K562 (cell line): ENCODE measurements around the gene DYNC1I1. TPM values are rescaled to one million over a fixed set of nuclear protein-coding genes. Genes with fewer than 3 reads are reported as not detected.

Source experiments
- ATAC-seq: fragments of 200-7000 bp; cut with Tn5 transposase; 3 replicates; pipeline ENCODE4 v1.9.1; 2020; ENCODE audit warnings: moderate library complexity
- BruUV-seq: library from RNA; stranded (reverse); fragments of 400-500 nt; replicated peaks from 2 replicates; lab custom pipeline; 2021; lab: Mats Ljungman, UMichigan
- CTCF ChIA-PET: fragments of 300-600 bp; formaldehyde crosslinking; extraction: SDS; loops from one replicate; lab custom pipeline; 2021; ENCODE audit warnings: low intra/inter-chr PET ratio; lab: Yijun Ruan, JAX
- POLR2A ChIA-PET: fragments of 300-600, 350-650 bp; sonication (Branson Sonifier 250); formaldehyde crosslinking; extraction: SDS; loops from one replicate; lab custom pipeline; 2021; ENCODE audit warnings: antibody characterized with exemption, inconsistent platforms; lab: Yijun Ruan, JAX
- DNase-seq, 4 experiments: peaks; one replicate each; pipeline versions ENCODE4 v3.0.0 to v3.0.0-alpha.2; 2011 to 2018; ENCODE audit warnings: low spot score in 3 of 4, mixed read lengths in 3 of 4; ENCODE audit errors: extremely low read depth in 1 of 4
- FAIRE-seq: peaks from 2 replicates; lab custom pipeline; 2011; peaks lifted over from hg19 to GRCh38; lab: Jason Lieb, UNC
- H2AFZ ChIP-seq: 2 replicates; pipeline ENCODE4 v1.6.0; 2011; ENCODE audit warnings: low read depth, low read length, control low read depth, inconsistent platforms
- H3K27ac ChIP-seq: fragments of 200-600 bp; 3 replicates; pipeline ENCODE4 v1.8.0; 2011; ENCODE audit warnings: low read depth, mild to moderate bottlenecking, control low read depth, inconsistent platforms, low read length, moderate library complexity, mixed read lengths; ENCODE audit errors: extremely low read depth
- H3K27me3 ChIP-seq, 2 experiments: fragments of 300-600 bp in 1 of 2; 2 replicates in 1 of 2; 3 replicates in 1 of 2; pipeline versions ENCODE4 v1.6.0 to v1.8.0; 2011; ENCODE audit warnings: inconsistent platforms in 2 of 2, low read length in 2 of 2, mild to moderate bottlenecking in 1 of 2, mixed read lengths in 1 of 2, moderate library complexity in 1 of 2; ENCODE audit not compliant: control insufficient read depth in 2 of 2, insufficient read depth in 2 of 2
- H3K36me3 ChIP-seq: fragments of 300-600 bp; 3 replicates; pipeline ENCODE4 v1.8.0; 2011; ENCODE audit warnings: mild to moderate bottlenecking, low read length, inconsistent platforms; ENCODE audit not compliant: control insufficient read depth, insufficient read depth
- H3K4me1 ChIP-seq, 2 experiments: fragments of 200-600 bp in 1 of 2; replicated peaks in 1 of 2; 2 replicates in 1 of 2; 3 replicates in 1 of 2; pipeline versions ENCODE4 v1.5.1 to v1.8.0; 2011; ENCODE audit warnings: inconsistent platforms in 2 of 2, low read length in 2 of 2, mild to moderate bottlenecking in 1 of 2, mixed read lengths in 1 of 2, moderate library complexity in 1 of 2; ENCODE audit not compliant: control insufficient read depth in 2 of 2, insufficient read depth in 2 of 2
- H3K4me2 ChIP-seq: 2 replicates; pipeline ENCODE4 v1.6.1; 2011; ENCODE audit warnings: low read length, control low read depth, inconsistent platforms, mixed read lengths; ENCODE audit not compliant: insufficient read depth
- H3K4me3 ChIP-seq: fragments of 200-600 bp; sonication (generic), shearing (Covaris generic); 2 replicates; pipeline ENCODE4 v1.5.1; 2016; ENCODE audit warnings: control low read depth, inconsistent platforms
- H3K79me2 ChIP-seq: fragments of 200-600 bp; 3 replicates; pipeline ENCODE4 v1.8.0; 2011; ENCODE audit warnings: low read length, inconsistent platforms; ENCODE audit not compliant: control insufficient read depth, insufficient read depth
- H3K9ac ChIP-seq, 2 experiments: 2 replicates each; pipeline versions ENCODE4 v1.6.0 to v1.6.1; 2011; ENCODE audit warnings: low read depth in 2 of 2, low read length in 2 of 2, control low read depth in 1 of 2, inconsistent platforms in 1 of 2, mild to moderate bottlenecking in 1 of 2, mixed read lengths in 1 of 2; ENCODE audit not compliant: insufficient read depth in 1 of 2
- H3K9me1 ChIP-seq: one replicate; pipeline ENCODE4 v1.6.0; 2011; ENCODE audit warnings: inconsistent platforms, mild to moderate bottlenecking, low read length, moderate library complexity; ENCODE audit not compliant: control insufficient read depth, insufficient read depth
- H3K9me3 ChIP-seq: replicated peaks from 2 replicates; pipeline ENCODE4 v1.5.1; 2011; ENCODE audit warnings: low read depth, low read length, inconsistent platforms; ENCODE audit not compliant: control insufficient read depth, insufficient read depth
- H4K20me1 ChIP-seq: replicated peaks from 2 replicates; pipeline ENCODE4 v1.6.1; 2011; ENCODE audit warnings: low read length, inconsistent platforms, mixed read lengths; ENCODE audit not compliant: control insufficient read depth, insufficient read depth
- GTF2E2 ChIP-seq: fragments of 200-800 bp; sonication (Bioruptor generic); IDR thresholded peaks from 2 replicates; pipeline ENCODE4 v1.6.1; 2016; ENCODE audit warnings: missing genetic modification characterization, missing compliant biosample characterization
- NCOA2 ChIP-seq, 2 experiments: fragments of 450-650 bp; IDR thresholded peaks; 2 replicates each; pipeline ENCODE4 v1.6.1; 2018; ENCODE audit warnings: mild to moderate bottlenecking in 2 of 2, moderate library complexity in 1 of 2; ENCODE audit not compliant: partially characterized antibody in 2 of 2
- TFE3 ChIP-seq: fragments of 450-650 bp; formaldehyde crosslinking; IDR thresholded peaks from 2 replicates; pipeline ENCODE4 v1.4.0; 2020; ENCODE audit warnings: mild to moderate bottlenecking, mixed read lengths
- ZBTB1 ChIP-seq: sonication (generic); formaldehyde crosslinking; IDR thresholded peaks from 2 replicates; pipeline ENCODE4 v1.8.1; 2023; ENCODE audit warnings: missing genetic modification reagents, low read depth, mild to moderate bottlenecking, borderline replicate concordance
- ZNF518B ChIP-seq: fragments of 250-450 bp; sonication (Bioruptor Pico); IDR thresholded peaks from 2 replicates; pipeline ENCODE4 v1.5.0; 2021; ENCODE audit warnings: mild to moderate bottlenecking, moderate library complexity
- WGBS: fragments of 100-300 bp; shearing (Covaris generic); methylation state at CpG from one replicate; pipeline ENCODE4 v1.1.6; 2016; ENCODE audit warnings: low coverage, mixed read lengths; ENCODE audit not compliant: insufficient coverage; ENCODE audit errors: missing lambda C conversion rate; 5-methylcytosine and 5-hydroxymethylcytosine counted together
- in situ Hi-C: fragments of 300-500 bp; cut with MboI; formaldehyde crosslinking; loops from 4 replicates; pipeline ENCODE4 v1.15.0; 2018; ENCODE audit warnings: inconsistent platforms, mixed read lengths
- intact Hi-C: fragments of 100-400 bp; cut with micrococcal nuclease; formaldehyde crosslinking; loops from 2 replicates; pipeline ENCODE4 v1.14.2; 2022
- polyA plus RNA-seq, 8 experiments: library from polyadenylated mRNA; depleted of rRNA in 4 of 8; stranded (reverse) in 5 of 8; unstranded in 3 of 8; fragments of >200 nt; fragmentation: Nextera tagmentation in 2 of 8; fragmentation: Illumina TruSeq in 1 of 8; extraction: Ambion mirVana in 2 of 8; extraction: Trizol in 1 of 8; gene quantifications; 2 replicates each; pipeline versions ENCODE4 v1.2.1 to v1.2.3, GENCODE V29; 2011 to 2014; ENCODE audit warnings: inconsistent platforms in 1 of 8, missing spikeins in 1 of 8
- total RNA-seq, 7 experiments: library from RNA; depleted of rRNA in 6 of 7; stranded (reverse); fragments of >200 nt in 6 of 7; fragmentation: Illumina TruSeq in 2 of 7; extraction: Trizol in 2 of 7; gene quantifications; 2 replicates each; pipeline versions ENCODE4 v1.2.1 to v1.2.3, GENCODE V29; 2011 to 2021; ENCODE audit warnings: low replicate concordance in 1 of 7

The DYNC1I1 gene
- total and polyA plus RNA-seq, 9 of the 15 experiments (the other 6 are each of a cell fraction or from before 2014, with no cell fraction given) = 0.22 to 1.5 (median 0.44) TPM

DNA sequence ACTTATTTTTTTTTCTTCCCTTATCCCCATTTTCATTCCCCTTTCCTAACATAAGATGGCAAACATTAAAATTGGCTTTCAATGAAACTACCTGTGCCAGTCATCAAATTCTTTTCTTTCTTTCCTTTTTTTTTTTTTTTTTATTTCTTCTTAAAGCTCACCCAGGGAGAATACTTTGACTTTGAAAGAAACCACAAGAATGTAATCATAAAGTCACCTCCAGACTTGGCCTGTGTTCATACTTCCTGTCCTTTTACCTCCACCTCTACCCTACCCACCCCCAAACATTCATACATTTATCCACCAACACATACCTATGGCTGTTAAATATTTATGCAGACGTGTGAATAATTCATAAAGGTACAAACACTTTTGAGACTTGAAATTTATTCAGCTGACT is 295.0 kb downstream of the DYNC1I1 start (continued):
- TF ChIP-seq ZNF518B (CRISPR knock-in tag) (no peak), GTF2E2 (tag) (no peak), ZBTB1 (CRISPR knock-in tag) (no peak)

DNA sequence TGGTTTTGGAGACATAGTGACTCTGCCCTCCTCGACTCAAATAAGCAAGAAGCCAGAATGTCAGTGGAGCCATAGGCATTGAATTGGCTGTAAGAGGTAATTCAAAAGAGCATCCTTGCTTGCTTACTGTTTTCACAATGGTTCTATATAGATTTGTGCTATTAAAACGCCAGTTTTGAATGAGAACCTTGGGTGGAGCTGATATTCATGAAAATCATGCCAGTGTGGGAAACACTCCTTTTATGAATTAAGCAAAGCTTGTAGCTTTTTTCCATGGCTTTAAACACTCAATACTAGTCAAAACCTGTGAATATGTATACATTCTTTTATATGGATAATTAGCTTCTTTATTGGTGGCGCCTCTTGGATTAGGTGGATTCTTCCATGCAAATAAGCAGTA is 297.0 kb downstream of the DYNC1I1 start:
- DNase-seq (no peak), FAIRE-seq (no peak), ATAC-seq (no peak)
- Histone ChIP-seq H3K9me1 (no peaks in the 10 kb centered on the region), H3K4me3 (no peak overlapping the region), H3K9ac (no peak overlapping the region), H3K9me3 (no peaks in the 10 kb centered on the region), H3K27me3 (peaks cover 0 to 6% of the 10 kb centered on the region in 2 experiments; a peak in 1 of 5 replicates), H3K4me1 (no peaks in the 10 kb centered on the region), H3K36me3 (no peaks in the 10 kb centered on the region), H4K20me1 (no peaks in the 10 kb centered on the region), H3K4me2 (no peak overlapping the region), H3K27ac (no peak overlapping the region), H3K79me2 (no peaks in the 10 kb centered on the region), H2AFZ (no peak overlapping the region)
- in situ Hi-C loops = no loop called here
- intact Hi-C loops = no loop called here
- BruUV-seq = no TSS peak
- TF ChIP-seq NCOA2 (IDR thresholded peaks at IDR 0.05; ENCODE audit: partially characterized antibody in 2 of 2) (no peak), TFE3 (CRISPR knock-in tag) (no peak)
- ChIA-PET CTCF (no interaction called here), POLR2A (interaction anchor here (0.9 kb wide), 1 partner anchor 10 kb away, joined by 3 read pairs; no protein-coding TSS in a partner anchor)
- WGBS = 0% methylated on average over 3 of the region's 3 CpGs
